HG02642 (cell line): ENCODE results near the gene SMC1A.
"Not testable (repeated sequence)": the region's sequence is repeated elsewhere in the genome, so short reads cannot be mapped to it uniquely, and the experiment has no call there.

ENCODE experiments used
- ATAC-seq: cut with Tn5 transposase; IDR thresholded peaks from one replicate; pipeline ENCODE4 v1.9.1; 2021; ENCODE audit warnings: mild to moderate bottlenecking; ENCODE audit not compliant: unreplicated experiment, poor library complexity

The SMC1A gene

GRCh38 chrX:53429755-53430154 is 7.3 kb upstream of the SMC1A start:
- ATAC-seq, result no peak

- no peak for ATAC-seq
Measured at GRCh38 chrX:53422861-53423306, 430 bp upstream of the SMC1A start, which contains the start of gene RIBC1. Gene RIBC1 (plus strand): TSS chrX:53422873. CDS start chrX:53426277, 3,404 bp downstream.

GRCh38 chrX:53421772-53422085 is 725 bp downstream of the SMC1A start:
- ATAC-seq, result no peak

- no peak for ATAC-seq
Measured at GRCh38 chrX:53421125-53421524, 1.3 kb downstream of the SMC1A start.

- not testable (repeated sequence) for ATAC-seq
Measured at GRCh38 chrX:53420351-53420750, 2.1 kb downstream of the SMC1A start.

- ATAC-seq, result no peak
Measured at GRCh38 chrX:53412446-53412845, 10.0 kb downstream of the SMC1A start.

GRCh38 chrX:53403535-53403934 is 18.9 kb downstream of the SMC1A start:
- ATAC-seq, result no peak

GRCh38 chrX:53398216-53398615 is 24.2 kb downstream of the SMC1A start:
- ATAC-seq, result no peak

GRCh38 chrX:53395605-53396298 is 26.7 kb downstream of the SMC1A start:
- ATAC-seq, result no peak

GRCh38 chrX:53383376-53384076 is 38.9 kb downstream of the SMC1A start:
- no peak for ATAC-seq

- no peak for ATAC-seq
Measured at GRCh38 chrX:53379747-53380146, 42.7 kb downstream of the SMC1A start.

GRCh38 chrX:53379008-53379710 is 43.3 kb downstream of the SMC1A start:
- ATAC-seq, result no peak

GRCh38 chrX:53377464-53377863 is 45.0 kb downstream of the SMC1A start:
- ATAC-seq, result no peak

- ATAC-seq, result no peak
Measured at GRCh38 chrX:53376888-53377287, 45.6 kb downstream of the SMC1A start.

- no peak for ATAC-seq
Measured at GRCh38 chrX:53374923-53375322, 47.5 kb downstream of the SMC1A start.

- ATAC-seq, result no peak
Measured at GRCh38 chrX:53374222-53374820, 48.1 kb downstream of the SMC1A start.

GRCh38 chrX:53373307-53373706 is 49.1 kb downstream of the SMC1A start:
- ATAC-seq, result no peak

GRCh38 chrX:53366454-53366853 is 56.0 kb downstream of the SMC1A start:
- ATAC-seq, result not testable (repeated sequence)

GRCh38 chrX:53362449-53362848 is 60.0 kb downstream of the SMC1A start:
- ATAC-seq, result no peak

GRCh38 chrX:53357799-53358530 is 64.5 kb downstream of the SMC1A start:
- no peak for ATAC-seq
